SK-N-SH treated with all-trans-retinoic acid at 6 μM for 48 hours (cell line): ENCODE results near the gene MALL.

Experiments used
- PATZ1 ChIP-seq: fragments of 250-450 bp; sonication (Bioruptor Pico); IDR thresholded peaks from 2 replicates; pipeline ENCODE4 v1.8.0; 2020; ENCODE audit warnings: mild to moderate bottlenecking, moderate library complexity, borderline replicate concordance
- PPARA ChIP-seq: fragments of 250-450 bp; sonication (Bioruptor Pico); IDR thresholded peaks from 2 replicates; pipeline ENCODE4 v1.5.0; 2020; ENCODE audit warnings: mild to moderate bottlenecking, borderline replicate concordance
- TCF4 ChIP-seq: fragments of 250-450 bp; sonication (Bioruptor Pico); IDR thresholded peaks from 2 replicates; pipeline ENCODE4 v1.8.0; 2021; ENCODE audit warnings: mild to moderate bottlenecking, moderate library complexity, borderline replicate concordance
- TOX ChIP-seq: fragments of 250-450 bp; sonication (Bioruptor Pico); IDR thresholded peaks from 2 replicates; pipeline ENCODE4 v1.8.0; 2021; ENCODE audit warnings: mild to moderate bottlenecking, moderate library complexity, borderline replicate concordance
- ZFP3 ChIP-seq: fragments of 250-450 bp; sonication (Bioruptor Pico); IDR thresholded peaks from 2 replicates; pipeline ENCODE4 v1.5.0; 2020; ENCODE audit warnings: mild to moderate bottlenecking, moderate library complexity
- ZFP30 ChIP-seq: fragments of 450-650 bp; formaldehyde crosslinking; IDR thresholded peaks from 2 replicates; pipeline ENCODE4 v1.5.0; 2022; ENCODE audit warnings: mild to moderate bottlenecking, moderate library complexity
- ZNF565 ChIP-seq: fragments of 450-650 bp; formaldehyde crosslinking; conservative IDR thresholded peaks from 2 replicates; pipeline ENCODE4 v1.5.0; 2020; ENCODE audit warnings: low read depth, mild to moderate bottlenecking, moderate library complexity
- ZNF8 ChIP-seq: fragments of 450-650 bp; formaldehyde crosslinking; IDR thresholded peaks from 2 replicates; pipeline ENCODE4 v1.5.0; 2020; ENCODE audit warnings: mild to moderate bottlenecking, moderate library complexity
- TF ChIP-seq, protein P1 (sequence below): fragments of 250-450 bp; sonication (Bioruptor Pico); IDR thresholded peaks from 2 replicates; pipeline ENCODE4 v1.5.0; 2020; ENCODE audit warnings: mild to moderate bottlenecking, moderate library complexity

GRCh38 chr2:110153416-110153815 is 37.8 kb upstream of the MALL start:
- no peak for TF ChIP-seq TCF4 (CRISPR knock-in tag)
- no peak for TF ChIP-seq TOX (CRISPR knock-in tag)
- TF ChIP-seq, protein P1, sequence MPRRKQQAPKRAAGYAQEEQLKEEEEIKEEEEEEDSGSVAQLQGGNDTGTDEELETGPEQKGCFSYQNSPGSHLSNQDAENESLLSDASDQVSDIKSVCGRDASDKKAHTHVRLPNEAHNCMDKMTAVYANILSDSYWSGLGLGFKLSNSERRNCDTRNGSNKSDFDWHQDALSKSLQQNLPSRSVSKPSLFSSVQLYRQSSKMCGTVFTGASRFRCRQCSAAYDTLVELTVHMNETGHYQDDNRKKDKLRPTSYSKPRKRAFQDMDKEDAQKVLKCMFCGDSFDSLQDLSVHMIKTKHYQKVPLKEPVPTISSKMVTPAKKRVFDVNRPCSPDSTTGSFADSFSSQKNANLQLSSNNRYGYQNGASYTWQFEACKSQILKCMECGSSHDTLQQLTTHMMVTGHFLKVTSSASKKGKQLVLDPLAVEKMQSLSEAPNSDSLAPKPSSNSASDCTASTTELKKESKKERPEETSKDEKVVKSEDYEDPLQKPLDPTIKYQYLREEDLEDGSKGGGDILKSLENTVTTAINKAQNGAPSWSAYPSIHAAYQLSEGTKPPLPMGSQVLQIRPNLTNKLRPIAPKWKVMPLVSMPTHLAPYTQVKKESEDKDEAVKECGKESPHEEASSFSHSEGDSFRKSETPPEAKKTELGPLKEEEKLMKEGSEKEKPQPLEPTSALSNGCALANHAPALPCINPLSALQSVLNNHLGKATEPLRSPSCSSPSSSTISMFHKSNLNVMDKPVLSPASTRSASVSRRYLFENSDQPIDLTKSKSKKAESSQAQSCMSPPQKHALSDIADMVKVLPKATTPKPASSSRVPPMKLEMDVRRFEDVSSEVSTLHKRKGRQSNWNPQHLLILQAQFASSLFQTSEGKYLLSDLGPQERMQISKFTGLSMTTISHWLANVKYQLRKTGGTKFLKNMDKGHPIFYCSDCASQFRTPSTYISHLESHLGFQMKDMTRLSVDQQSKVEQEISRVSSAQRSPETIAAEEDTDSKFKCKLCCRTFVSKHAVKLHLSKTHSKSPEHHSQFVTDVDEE (CRISPR knock-in tag) = no peak
- TF ChIP-seq PPARA (CRISPR knock-in tag) = no peak
- TF ChIP-seq ZNF565 (CRISPR knock-in tag) = no peak
- no peak for TF ChIP-seq ZNF8
- no peak for TF ChIP-seq ZFP3 (CRISPR knock-in tag)
- no peak for TF ChIP-seq ZFP30 (CRISPR knock-in tag)
- no peak for TF ChIP-seq PATZ1 (CRISPR knock-in tag)
